ENCODE data around the gene CDC42.

Gene CDC42

DNA sequence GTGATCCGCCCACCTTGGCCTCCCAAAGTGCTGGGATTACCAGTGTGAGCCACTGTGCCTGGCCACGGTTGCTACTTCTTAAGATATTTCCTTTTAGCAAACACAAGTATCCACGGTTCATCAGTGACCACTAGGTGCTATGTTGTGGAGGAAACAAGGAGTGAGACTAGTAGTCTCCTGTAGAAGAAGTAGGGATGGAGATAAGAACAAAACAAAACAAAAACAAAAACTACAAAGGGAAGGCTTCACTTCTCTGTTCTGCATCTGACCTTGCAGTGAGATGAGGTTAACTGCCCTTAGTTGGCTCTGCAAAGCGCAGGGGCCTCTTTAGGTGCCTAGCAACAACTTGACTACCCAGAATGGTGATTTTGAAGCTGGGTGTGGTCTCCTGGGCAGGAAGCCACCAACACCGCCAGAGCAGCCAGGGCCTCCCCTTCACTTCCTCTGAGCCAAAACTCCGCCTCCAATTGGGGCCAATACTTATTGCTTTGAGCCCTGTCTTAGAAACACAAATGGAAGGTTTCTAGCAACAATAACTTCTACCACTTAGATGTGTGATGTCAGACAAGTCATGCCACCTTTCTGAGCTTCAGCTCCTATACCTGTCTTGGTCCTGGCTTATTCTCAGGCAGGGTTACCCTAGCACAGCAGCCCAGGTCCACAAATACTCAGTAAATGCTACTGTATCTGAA, 12.8 kb upstream of the CDC42 start:
- no CpG with 5 or more reads among the region's 6 CpGs for WGBS (ENCODE audit: extremely low coverage, insufficient coverage, insufficient read length)
- H2BK5ac ChIP-seq (ENCODE audit: low read depth, low read length, poor library complexity), result no peak overlapping the region
- peak overlapping the region; percentile 67 for H2AFZ ChIP-seq (ENCODE audit: insufficient read depth, low read length, poor library complexity)
- H3K18ac ChIP-seq (ENCODE audit: low read length), result no peak overlapping the region
- H3K27ac ChIP-seq (ENCODE audit: low read depth, low read length), result no peak overlapping the region
- no peaks in the 10 kb centered on the region for H3K27me3 ChIP-seq (ENCODE audit: insufficient read depth, low read length)
- H3K4ac ChIP-seq (ENCODE audit: low read depth, low read length), result no peak overlapping the region
- H3K36me3 ChIP-seq (ENCODE audit: control insufficient read depth in 1 of 2, insufficient read depth in 2 of 2, low read length in 2 of 2), result no peaks in the 10 kb centered on the region
- H3K4me2 ChIP-seq (ENCODE audit: low read length), result no peak overlapping the region
- no peak overlapping the region for H3K4me3 ChIP-seq (ENCODE audit: low read depth, low read length)
- no peaks in the 10 kb centered on the region for H3K9me3 ChIP-seq (ENCODE audit: insufficient read depth, low read depth, low read length)
- H3K9ac ChIP-seq (ENCODE audit: low read length), result no peak overlapping the region
- no peak overlapping the region for H3K23ac ChIP-seq (ENCODE audit: low read length)
- no peak overlapping the region for H4K12ac ChIP-seq (ENCODE audit: low read depth, low read length)
- H2BK12ac ChIP-seq (ENCODE audit: low read length), result no peak overlapping the region
- H4K8ac ChIP-seq (ENCODE audit: low read depth, low read length), result peak overlapping the region; percentile 52
- H2BK120ac ChIP-seq (ENCODE audit: insufficient read depth, low read length, poor library complexity), result no peak overlapping the region
- H3K79me1 ChIP-seq (ENCODE audit: low read length), result no peaks in the 10 kb centered on the region
- no peak overlapping the region for H3K14ac ChIP-seq (ENCODE audit: low read length)
- H2AK5ac ChIP-seq (ENCODE audit: low read length), result no peak overlapping the region
- H3K79me2 ChIP-seq (ENCODE audit: control insufficient read depth, insufficient read depth, low read length, poor library complexity), result no peaks in the 10 kb centered on the region
- no peak overlapping the region for H4K91ac ChIP-seq (ENCODE audit: low read depth, low read length)
- H3K4me1 ChIP-seq (ENCODE audit: control insufficient read depth in 1 of 2, insufficient read depth in 2 of 2, low read length in 2 of 2), result peaks cover 5 to 12% of the 10 kb centered on the region in 2 experiments
- DNase-seq, result no peak

- Histone ChIP-seq H2AK5ac (ENCODE audit: low read length) (no peak overlapping the region), H3K79me1 (ENCODE audit: low read length) (no peaks in the 10 kb centered on the region), H3K18ac (ENCODE audit: low read length) (no peak overlapping the region), H3K27ac (ENCODE audit: low read depth, low read length) (no peak overlapping the region), H3K9me3 (ENCODE audit: insufficient read depth, low read depth, low read length) (no peaks in the 10 kb centered on the region), H3K9ac (ENCODE audit: low read length) (no peak overlapping the region), H2AFZ (ENCODE audit: insufficient read depth, low read length, poor library complexity) (no peak overlapping the region), H3K27me3 (ENCODE audit: insufficient read depth, low read length) (no peaks in the 10 kb centered on the region), H2BK12ac (ENCODE audit: low read length) (no peak overlapping the region), H4K91ac (ENCODE audit: low read depth, low read length) (no peak overlapping the region), H3K14ac (ENCODE audit: low read length) (no peak overlapping the region), H4K8ac (ENCODE audit: low read depth, low read length) (no peak overlapping the region), H3K4me2 (ENCODE audit: low read length) (no peak overlapping the region), H2BK5ac (ENCODE audit: low read depth, low read length, poor library complexity) (no peak overlapping the region), H2BK120ac (ENCODE audit: insufficient read depth, low read length, poor library complexity) (no peak overlapping the region), H3K36me3 (ENCODE audit: control insufficient read depth in 1 of 2, insufficient read depth in 2 of 2, low read length in 2 of 2) (no peaks in the 10 kb centered on the region), H3K4ac (ENCODE audit: low read depth, low read length) (no peak overlapping the region), H3K4me3 (ENCODE audit: low read depth, low read length) (no peak overlapping the region), H3K4me1 (ENCODE audit: control insufficient read depth in 1 of 2, insufficient read depth in 2 of 2, low read length in 2 of 2) (peaks cover 5 to 12% of the 10 kb centered on the region in 2 experiments), H3K79me2 (ENCODE audit: control insufficient read depth, insufficient read depth, low read length, poor library complexity) (no peaks in the 10 kb centered on the region), H4K12ac (ENCODE audit: low read depth, low read length) (no peak overlapping the region), H3K23ac (ENCODE audit: low read length) (no peak overlapping the region)
- no peak for DNase-seq
- no CpG with 5 or more reads among the region's 5 CpGs for WGBS (ENCODE audit: extremely low coverage, insufficient coverage, insufficient read length)
Observed at GRCh38 chr1:22040286-22040623, 12.3 kb upstream of the CDC42 start.

GRCh38 chr1:22041505-22041904, 11.0 kb upstream of the CDC42 start:
- Histone ChIP-seq H3K9ac (ENCODE audit: low read length) (no peak overlapping the region), H2AFZ (ENCODE audit: insufficient read depth, low read length, poor library complexity) (no peak overlapping the region), H3K4me3 (ENCODE audit: low read depth, low read length) (no peak overlapping the region), H4K8ac (ENCODE audit: low read depth, low read length) (no peak overlapping the region), H3K36me3 (ENCODE audit: control insufficient read depth in 1 of 2, insufficient read depth in 2 of 2, low read length in 2 of 2) (no peaks in the 10 kb centered on the region), H3K4me2 (ENCODE audit: low read length) (no peak overlapping the region), H2AK5ac (ENCODE audit: low read length) (no peak overlapping the region), H2BK120ac (ENCODE audit: insufficient read depth, low read length, poor library complexity) (no peak overlapping the region), H3K4ac (ENCODE audit: low read depth, low read length) (no peak overlapping the region), H3K27me3 (ENCODE audit: insufficient read depth, low read length) (no peaks in the 10 kb centered on the region), H3K14ac (ENCODE audit: low read length) (no peak overlapping the region), H3K4me1 (ENCODE audit: control insufficient read depth in 1 of 2, insufficient read depth in 2 of 2, low read length in 2 of 2) (peaks cover 5 to 12% of the 10 kb centered on the region in 2 experiments), H3K18ac (ENCODE audit: low read length) (no peak overlapping the region), H3K9me3 (ENCODE audit: insufficient read depth, low read depth, low read length) (no peaks in the 10 kb centered on the region), H3K27ac (ENCODE audit: low read depth, low read length) (no peak overlapping the region), H3K79me2 (ENCODE audit: control insufficient read depth, insufficient read depth, low read length, poor library complexity) (no peaks in the 10 kb centered on the region), H2BK5ac (ENCODE audit: low read depth, low read length, poor library complexity) (no peak overlapping the region), H4K12ac (ENCODE audit: low read depth, low read length) (no peak overlapping the region), H2BK12ac (ENCODE audit: low read length) (no peak overlapping the region), H3K79me1 (ENCODE audit: low read length) (no peaks in the 10 kb centered on the region), H4K91ac (ENCODE audit: low read depth, low read length) (no peak overlapping the region), H3K23ac (ENCODE audit: low read length) (no peak overlapping the region)
- no CpG with 5 or more reads among the region's 1 CpG for WGBS (ENCODE audit: extremely low coverage, insufficient coverage, insufficient read length)
- no peak for DNase-seq

DNA sequence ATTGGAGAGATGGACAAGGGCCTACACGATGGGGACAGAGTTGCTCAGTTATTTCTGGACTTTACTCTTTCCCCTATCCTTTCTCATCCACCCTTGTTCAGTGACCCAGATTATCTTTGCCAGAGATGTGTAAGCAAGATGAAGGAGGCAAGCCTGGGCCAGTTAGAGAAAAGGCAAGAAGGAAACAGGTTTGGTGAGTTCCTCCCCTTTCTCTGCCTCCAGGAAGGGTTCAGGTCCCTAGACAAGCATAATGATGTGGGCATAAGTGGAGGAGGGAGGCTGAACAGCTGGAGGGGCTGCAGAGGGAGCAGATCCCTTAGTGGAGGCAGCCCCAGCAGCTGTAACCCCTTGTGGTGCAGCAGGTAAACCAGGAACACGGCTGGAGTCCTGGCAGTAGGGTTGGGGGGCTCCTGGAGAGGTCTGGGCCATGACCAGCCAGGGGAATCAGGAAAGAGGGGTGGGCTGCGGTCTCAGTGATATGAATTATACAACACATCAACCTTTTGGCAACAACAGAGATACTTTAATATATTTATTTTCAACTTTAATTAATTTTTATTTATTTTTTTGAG, 9.2 kb upstream of the CDC42 start:
- Histone ChIP-seq H3K79me1 (ENCODE audit: low read length) (no peaks in the 10 kb centered on the region), H4K91ac (ENCODE audit: low read depth, low read length) (peak overlapping the region; percentile 57), H3K27ac (ENCODE audit: low read depth, low read length) (peak overlapping the region; percentile 21), H3K23ac (ENCODE audit: low read length) (no peak overlapping the region), H3K4me1 (ENCODE audit: control insufficient read depth in 1 of 2, insufficient read depth in 2 of 2, low read length in 2 of 2) (peaks cover 5 to 12% of the 10 kb centered on the region in 2 experiments), H3K4me2 (ENCODE audit: low read length) (no peak overlapping the region), H3K4ac (ENCODE audit: low read depth, low read length) (no peak overlapping the region), H2BK5ac (ENCODE audit: low read depth, low read length, poor library complexity) (peak overlapping the region; percentile 42), H3K9me3 (ENCODE audit: insufficient read depth, low read depth, low read length) (no peaks in the 10 kb centered on the region), H2BK120ac (ENCODE audit: insufficient read depth, low read length, poor library complexity) (no peak overlapping the region), H4K12ac (ENCODE audit: low read depth, low read length) (no peak overlapping the region), H2AFZ (ENCODE audit: insufficient read depth, low read length, poor library complexity) (no peak overlapping the region), H3K36me3 (ENCODE audit: control insufficient read depth in 1 of 2, insufficient read depth in 2 of 2, low read length in 2 of 2) (no peaks in the 10 kb centered on the region), H3K79me2 (ENCODE audit: control insufficient read depth, insufficient read depth, low read length, poor library complexity) (no peaks in the 10 kb centered on the region), H3K9ac (ENCODE audit: low read length) (no peak overlapping the region), H3K4me3 (ENCODE audit: low read depth, low read length) (no peak overlapping the region), H2BK12ac (ENCODE audit: low read length) (no peak overlapping the region), H4K8ac (ENCODE audit: low read depth, low read length) (peak overlapping the region; percentile 37), H3K18ac (ENCODE audit: low read length) (no peak overlapping the region), H3K27me3 (ENCODE audit: insufficient read depth, low read length) (no peaks in the 10 kb centered on the region), H2AK5ac (ENCODE audit: low read length) (no peak overlapping the region), H3K14ac (ENCODE audit: low read length) (no peak overlapping the region)
- DNase-seq, result peak; percentile 80 to 87
- no CpG with 5 or more reads among the region's 3 CpGs for WGBS (ENCODE audit: extremely low coverage, insufficient coverage, insufficient read length)
